Stimulated activated CD8-positive, alpha-beta memory T cell treated with anti-CD3 and anti-CD28 coated beads, Interleukin-2, amount 100 ng/mL, for 1 hour (primary cell): ENCODE data around the gene IFITM1.
"Not testable (repeated sequence)": the region's sequence is repeated elsewhere in the genome, so short reads cannot be mapped to it uniquely, and the experiment has no call there.

ENCODE experiments used
- DNase-seq, 2 donors: peaks; one replicate each; pipeline ENCODE4 v3.0.0-alpha.2; 2020; ENCODE audit warnings: low read depth in 2 of 2

The IFITM1 gene

GRCh38 chr11:313787-314553 lies at the start of gene IFITM1:
Gene IFITM1 (plus strand): TSS chr11:314040. CDS start chr11:314171, 131 bp downstream.
- DNase-seq, result no peak

DNA sequence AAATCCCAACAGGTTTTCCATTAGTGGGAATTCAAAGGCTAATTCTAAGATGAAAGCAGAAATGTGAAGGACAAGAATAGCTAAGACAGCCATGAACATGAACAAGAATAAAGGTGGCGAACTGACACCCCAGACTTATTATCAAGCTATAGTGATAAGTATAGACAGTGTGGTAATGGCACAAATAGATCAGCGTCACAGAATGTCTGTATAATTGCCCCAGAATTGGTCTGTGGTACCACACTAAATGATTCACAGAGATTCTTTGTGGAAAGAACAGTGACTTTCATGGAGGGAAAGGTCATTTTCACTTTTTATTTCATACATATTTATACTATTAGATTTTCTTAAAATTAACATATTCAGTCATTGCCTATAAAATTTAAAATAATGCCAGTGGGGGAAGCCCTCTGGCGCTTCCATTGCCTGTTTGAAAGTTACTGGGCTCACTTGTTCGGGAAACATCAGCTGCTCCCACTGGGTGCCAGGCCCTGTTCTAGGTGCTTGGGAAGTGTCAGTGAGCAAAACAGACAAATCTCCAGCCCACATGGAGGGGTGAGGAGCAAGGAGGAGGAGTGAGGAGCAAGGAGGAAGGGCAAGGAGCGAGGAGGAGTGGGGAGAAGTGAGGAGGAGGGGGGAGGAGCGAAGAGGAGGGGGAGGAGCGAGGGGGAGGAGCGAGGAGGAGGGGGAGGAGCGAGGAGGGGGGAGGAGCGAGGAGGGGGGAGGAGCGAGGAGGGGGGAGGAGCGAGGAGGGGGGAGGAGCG lies 47.0 kb upstream of the IFITM1 start:
- no peak for DNase-seq

GRCh38 chr11:267491-267994 lies 46.3 kb upstream of the IFITM1 start:
- no peak for DNase-seq

GRCh38 chr11:268716-269145 lies 45.1 kb upstream of the IFITM1 start:
- DNase-seq, result not testable (repeated sequence)

GRCh38 chr11:269146-269890 lies 44.5 kb upstream of the IFITM1 start:
- DNase-seq, result no peak

DNA sequence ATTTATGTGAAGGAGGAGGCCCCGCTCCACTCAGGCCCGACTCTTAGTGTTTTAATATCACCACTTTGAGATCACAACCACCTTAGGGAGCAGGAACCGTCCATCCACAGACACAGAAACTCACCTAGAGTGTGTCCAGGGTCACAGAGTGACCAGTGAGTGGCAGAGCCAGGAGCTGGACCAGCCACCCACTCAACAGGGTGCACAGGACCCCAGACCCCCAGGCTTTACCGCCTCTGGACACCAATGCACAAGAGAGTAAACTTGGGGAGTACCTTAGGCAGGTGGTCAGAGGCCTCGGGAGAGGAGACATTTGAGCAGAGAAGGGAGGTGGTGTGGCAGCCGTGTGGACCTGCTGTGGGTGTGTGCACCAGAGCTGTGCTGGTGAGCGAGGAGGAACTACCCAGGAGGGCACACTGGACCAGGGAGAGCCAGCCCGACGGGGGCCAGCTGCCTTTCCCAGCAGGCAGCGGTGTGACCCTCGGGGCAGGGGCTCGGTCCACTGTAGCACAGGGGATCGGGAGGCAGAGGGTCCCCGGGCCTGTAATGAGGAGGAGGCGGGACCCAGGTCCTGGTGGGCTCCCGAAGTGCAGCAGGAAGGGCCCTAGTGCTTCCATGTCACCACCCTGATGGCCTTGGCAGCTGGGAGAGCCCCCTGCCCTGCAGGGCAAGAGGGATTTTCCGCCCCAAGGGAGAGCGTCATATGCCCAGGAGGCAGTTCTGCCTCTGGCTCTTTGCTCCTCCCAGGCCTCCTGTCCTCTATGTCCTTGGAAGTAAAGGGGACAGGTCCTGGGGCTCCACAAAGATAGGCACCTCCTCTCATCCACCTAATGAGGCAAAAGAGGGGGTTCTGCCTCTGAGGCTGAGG lies 43.2 kb upstream of the IFITM1 start:
- no peak for DNase-seq

GRCh38 chr11:271319-271715 lies 42.5 kb upstream of the IFITM1 start:
- no peak for DNase-seq

- no peak for DNase-seq
Observed at GRCh38 chr11:272195-272930, 41.5 kb upstream of the IFITM1 start.

DNA sequence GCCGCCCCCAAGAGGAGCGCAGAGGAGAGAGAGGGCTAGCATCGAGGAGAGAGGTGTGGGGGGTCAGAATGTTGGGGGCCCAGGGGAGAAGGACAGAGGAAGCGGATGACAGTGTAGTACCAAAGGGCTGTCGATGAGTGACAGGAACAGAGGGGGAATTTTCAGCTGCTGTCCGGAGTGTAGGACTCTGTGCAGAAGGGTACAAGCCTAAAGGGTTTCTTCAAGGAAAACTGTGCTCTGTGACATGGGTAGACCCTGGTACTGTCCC lies 41.0 kb upstream of the IFITM1 start:
- no peak for DNase-seq

DNA sequence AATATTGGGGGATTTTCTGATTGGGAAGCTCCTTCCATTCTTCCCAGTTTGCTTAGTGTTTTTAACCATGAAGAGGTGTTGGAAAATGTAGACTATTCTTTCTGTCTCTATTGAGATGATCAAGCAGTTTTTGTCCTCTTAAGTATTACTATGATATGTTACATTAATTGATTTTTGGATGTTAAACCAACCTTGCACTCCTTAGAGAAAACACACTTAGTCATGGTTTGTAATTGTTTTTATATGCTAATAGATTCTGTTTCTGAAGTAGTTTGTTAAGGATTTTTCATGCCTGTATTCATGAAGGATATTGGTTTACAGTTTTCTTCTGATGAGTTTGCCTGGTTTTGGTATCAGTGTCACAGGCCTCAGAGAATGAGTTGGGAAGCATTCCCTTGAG lies 37.6 kb upstream of the IFITM1 start:
- DNase-seq, result no peak

DNA sequence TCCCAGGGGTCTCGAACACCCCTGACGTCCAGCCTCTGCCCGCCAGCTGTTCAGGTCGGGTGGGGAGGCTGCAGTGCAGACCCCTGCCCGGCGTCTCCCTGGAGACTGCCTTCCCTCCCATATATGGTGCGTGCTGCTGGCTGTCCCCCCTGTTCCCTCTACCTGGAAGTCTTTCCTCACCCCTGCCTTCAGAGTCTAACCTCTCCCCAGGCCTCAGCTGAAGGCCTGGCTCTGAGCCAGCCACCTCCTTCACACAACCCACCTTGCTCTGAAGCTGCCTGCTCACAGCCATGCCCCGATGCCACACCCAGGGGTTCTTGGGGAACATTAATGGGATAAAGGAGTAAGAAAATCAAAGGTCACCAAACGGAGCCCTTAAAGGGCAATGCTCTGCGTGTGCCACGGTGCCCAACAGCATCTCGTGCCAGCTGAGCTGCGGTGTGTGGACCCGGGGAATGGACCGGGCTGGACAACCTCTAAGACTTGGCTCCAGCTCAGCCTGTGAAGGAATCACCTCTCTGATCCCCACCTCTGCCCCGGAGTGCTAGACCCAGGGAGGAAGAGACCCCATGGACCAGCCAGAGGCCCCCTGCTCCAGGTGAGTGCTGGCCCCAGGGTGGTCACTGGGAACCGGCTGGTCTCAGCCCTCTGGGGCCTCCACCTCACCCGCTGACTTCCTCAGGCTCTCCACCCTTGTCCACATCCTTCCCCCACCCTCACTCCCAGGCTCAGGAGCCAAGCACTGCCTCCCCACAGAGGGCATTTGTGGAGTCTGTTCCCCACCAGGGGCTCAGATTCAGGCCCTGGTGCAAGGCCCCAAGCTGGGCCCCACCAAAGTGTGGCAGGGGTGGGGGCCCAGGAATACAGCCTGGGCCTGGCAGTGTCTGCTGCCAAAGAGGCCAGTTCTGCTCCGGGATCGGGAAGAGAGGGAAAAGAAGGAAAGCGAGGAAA lies 35.6 kb upstream of the IFITM1 start, which contains the start of gene NLRP6:
Gene NLRP6, plus strand, starts transcription at position 407 of the 951 bp plus-strand sequence. Its CDS starts 163 bp downstream, at position 570.
- no peak for DNase-seq

DNA sequence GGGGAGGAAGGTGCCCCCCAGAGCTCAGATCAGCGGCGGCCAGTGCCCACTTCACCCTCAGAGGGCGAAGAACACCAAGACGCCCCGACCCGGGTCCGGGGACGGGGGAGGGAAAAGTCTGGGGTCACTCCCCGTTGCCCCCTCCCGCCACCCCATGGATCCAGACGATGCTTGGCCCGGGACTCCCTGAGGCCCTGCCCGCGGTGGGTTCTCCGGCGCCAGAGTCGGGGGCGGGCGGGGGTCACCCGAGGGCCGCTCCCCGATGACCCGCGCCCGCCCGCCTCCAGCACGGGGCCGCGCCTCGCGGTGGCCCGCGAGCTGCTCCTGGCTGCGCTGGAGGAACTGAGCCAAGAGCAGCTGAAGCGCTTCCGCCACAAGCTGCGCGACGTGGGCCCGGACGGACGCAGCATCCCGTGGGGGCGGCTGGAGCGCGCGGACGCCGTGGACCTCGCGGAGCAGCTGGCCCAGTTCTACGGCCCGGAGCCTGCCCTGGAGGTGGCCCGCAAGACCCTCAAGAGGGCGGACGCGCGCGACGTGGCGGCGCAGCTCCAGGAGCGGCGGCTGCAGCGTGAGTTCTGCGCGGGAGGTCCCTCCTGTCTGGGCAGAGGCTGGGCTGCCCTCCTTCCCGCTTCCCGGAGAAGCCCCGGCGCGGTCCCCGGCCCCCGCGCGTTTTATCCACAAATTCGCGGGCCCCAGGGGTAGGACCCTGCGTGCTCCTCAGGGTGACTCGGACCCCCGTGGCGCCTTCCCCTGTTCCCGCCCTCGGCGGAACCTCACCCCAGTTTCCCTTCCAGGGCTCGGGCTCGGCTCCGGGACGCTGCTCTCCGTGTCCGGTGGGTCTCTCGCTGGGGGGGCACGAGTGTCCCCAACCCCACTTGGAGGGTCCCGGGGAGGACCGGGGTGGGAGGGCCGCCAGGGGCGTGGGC lies 34.5 kb upstream of the IFITM1 start:
- DNase-seq, result no peak

GRCh38 chr11:279966-280705 lies 33.7 kb upstream of the IFITM1 start:
- DNase-seq, result no peak

- no peak for DNase-seq
Observed at GRCh38 chr11:280706-281485, 32.9 kb upstream of the IFITM1 start.

DNA sequence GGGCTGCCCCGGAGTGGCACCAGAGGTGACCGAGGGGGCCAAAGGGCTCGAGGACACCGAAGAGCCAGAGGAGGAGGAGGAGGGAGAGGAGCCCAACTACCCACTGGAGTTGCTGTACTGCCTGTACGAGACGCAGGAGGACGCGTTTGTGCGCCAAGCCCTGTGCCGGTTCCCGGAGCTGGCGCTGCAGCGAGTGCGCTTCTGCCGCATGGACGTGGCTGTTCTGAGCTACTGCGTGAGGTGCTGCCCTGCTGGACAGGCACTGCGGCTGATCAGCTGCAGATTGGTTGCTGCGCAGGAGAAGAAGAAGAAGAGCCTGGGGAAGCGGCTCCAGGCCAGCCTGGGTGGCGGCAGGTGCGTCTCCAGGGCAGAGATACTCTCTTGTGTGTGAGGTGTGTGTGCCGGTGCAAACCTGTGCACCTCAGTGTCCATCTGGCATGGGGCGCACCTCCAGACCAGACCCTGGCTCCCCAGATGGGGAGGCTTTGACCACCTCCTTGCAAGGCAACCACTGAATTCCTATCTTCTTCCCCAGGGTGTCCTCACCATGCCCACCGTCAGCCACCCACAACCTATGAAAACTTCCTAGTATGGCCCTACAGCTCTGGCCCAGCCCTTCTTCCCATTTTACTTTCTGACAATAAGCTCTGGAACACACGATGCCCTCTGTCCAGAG lies 32.2 kb upstream of the IFITM1 start:
- DNase-seq, result no peak

DNA sequence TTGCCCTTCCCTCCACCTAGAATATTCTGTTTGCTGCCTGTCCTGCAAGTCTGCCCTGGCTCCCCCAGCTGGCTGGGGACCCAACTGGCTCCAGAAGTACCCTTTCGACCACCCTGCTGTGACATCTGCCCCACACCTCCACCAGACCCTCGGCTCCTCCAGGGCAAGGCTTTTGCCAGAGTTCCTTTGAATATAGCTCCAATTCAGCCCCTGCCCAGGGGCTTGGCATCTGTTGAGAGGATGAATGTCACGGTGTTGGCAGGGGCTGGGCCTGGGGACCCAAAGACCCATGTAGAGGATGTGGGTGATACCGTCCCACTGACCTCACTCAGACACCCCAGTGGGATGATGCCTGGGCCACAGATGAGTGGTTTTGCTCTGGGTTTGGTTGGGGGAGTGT lies 31.7 kb upstream of the IFITM1 start:
- no peak for DNase-seq
